ENCODE measurements around the gene SLC35E1.
A peak's percentile ranks its signal among the peaks of the same experiment; 100 is the strongest.
"Not testable (repeated sequence)": the region's sequence is repeated elsewhere in the genome, so short reads cannot be mapped to it uniquely, and the experiment has no call there.

SLC35E1 gene

DNA sequence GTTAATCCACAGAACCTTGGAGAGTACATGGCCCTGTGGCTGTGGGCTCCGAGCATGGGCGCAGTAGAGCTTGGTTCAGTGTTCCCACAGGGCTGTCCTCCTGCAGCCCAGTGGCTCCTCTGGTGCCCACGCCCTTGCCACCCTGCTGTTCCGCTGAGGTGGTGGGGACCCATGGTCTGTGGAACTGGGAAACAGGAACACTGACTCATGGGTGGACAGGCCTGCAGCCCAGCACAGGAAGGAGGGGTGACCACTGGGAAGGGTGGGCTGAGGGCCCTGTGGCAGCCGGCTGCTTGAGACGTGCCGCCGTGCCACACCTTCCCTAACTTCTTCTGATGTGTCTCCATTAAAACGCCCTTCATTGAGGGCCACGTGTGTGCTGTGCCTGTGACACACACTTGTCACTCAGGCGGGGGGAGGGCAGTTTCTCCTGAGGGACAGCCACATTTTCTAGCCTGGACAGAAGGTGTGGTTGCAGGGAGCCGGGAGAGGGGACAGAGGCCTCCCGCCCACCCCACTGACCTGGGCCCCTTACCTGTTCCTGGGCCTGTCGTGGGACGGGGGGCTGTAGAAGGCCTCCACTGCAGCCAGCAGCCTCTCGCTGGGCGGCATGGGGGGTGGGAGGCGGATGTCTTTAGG lies 51.1 kb downstream of the SLC35E1 start:
- DNase-seq (ENCODE audit: low read depth), result no peak

DNA sequence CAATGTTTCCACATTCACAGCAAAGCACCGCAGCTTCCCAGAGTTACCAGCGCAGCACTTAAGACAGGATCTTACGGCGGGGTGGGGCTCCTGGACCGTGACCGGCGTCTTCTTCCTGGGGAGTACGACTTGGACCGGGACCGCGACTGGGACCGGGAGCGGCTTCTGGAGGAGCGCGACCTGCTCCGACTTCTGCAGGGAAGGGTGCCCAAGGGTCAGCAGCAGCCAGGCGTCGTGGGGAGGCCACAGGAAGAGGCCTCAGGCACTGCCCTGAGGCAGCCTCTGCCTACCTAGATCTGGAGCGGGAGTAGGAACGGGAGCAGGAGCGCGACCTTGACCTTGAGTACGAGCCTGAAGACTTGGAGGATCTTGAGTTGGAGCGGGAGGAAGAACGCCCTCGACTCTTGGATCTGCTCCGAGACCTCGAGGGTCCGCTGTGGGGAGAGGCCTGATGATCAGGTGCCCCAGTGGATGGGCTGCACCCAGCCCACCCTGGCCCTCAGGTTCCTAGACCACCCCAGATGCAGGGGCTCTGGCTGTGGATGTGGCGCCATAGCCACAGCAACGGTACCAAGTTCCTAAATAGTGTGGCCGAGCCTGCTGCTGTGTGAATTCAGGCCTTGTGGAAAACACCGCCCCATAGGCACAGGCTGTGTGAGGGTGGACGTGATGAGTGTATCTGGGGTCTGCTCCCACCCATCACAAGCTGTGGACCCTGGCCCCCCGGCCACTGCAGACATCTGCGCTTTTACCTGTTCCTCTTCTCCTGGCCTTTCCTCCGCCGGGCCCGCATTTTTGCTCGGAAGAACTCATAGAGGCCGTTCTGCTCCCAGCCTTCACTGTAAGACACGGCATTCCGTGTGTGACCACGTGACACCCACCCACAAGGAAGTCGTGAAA lies 51.9 kb downstream of the SLC35E1 start:
- no peak for DNase-seq (ENCODE audit: low read depth)

DNA sequence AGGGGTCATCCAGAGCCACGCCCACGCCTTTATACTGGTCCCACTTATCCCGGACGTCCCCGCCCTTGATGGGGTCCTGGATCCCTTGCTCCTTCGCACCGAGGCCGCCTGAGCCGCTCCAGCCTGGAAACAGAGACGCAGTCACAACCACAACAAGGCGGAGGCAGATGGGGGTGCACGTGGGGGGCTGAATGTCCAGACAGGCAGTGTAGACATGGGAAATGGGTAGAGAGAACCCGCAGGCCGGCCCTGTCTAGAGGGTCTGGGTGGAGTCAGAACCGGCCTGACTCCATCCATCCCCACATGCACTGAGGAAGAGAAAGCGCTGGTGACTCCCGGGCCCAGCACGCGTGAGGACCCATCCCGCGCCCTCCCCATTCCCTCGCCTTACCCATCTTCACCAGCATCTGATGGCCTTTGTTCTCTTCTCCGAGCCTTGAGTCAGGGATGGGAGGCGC lies 53.0 kb downstream of the SLC35E1 start:
- DNase-seq (ENCODE audit: low read depth), result no peak

DNA sequence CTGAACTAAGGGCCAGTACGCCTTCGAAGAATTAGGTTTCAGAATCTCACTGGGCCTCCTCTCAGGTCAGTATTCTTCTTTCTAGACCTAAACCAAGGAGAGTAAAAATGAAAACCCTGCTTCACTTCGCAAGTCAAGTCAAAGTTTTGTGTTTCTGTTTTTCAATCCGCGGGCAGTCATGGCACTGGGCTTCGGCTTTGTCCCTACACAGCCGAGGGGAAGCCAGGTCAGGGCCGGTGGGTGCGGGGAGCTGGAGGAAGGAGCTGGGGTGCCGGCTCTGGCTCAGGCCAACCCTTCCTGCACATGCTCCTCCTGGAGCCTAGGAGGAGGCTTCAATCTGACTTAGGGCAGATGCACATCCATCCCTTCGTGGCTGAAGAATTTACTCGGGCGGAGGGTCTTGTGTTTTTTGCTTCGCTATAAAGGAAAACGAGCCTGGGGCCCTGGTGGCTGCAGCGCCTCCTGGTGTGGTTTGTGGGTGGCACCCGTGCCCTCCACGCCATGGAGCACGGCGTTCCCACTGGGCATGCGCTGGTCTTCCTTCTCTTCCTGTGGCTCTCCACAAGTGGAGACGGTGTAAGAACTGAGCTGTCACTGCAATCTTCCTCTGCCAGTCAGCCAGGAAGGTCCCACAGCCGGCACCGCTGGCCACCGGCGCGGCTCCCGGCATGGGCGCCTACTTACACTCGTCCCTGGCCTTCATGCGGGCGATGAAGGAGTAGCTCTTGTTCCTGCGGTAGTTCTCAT lies 53.6 kb downstream of the SLC35E1 start:
- no peak for DNase-seq (ENCODE audit: low read depth)

DNA sequence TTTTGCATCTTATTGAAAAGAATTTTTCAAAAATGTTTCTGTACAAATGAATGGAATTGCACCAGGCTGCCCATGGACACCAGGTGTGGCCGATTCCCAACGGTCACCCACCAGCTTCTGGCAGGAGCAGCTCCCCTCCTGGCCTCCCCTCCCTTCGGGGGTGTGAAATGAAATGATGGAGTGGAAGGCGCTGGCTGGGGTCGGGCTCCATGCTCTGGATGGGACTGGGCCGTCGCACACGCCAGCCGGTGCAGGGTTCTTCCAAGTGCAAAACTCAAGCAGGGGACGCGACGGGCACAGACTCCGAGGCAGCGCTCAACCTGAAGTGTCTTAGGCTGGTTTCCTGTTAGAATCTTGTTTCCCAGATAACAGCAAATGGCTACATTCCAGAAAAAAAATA lies 54.2 kb downstream of the SLC35E1 start:
- no peak for DNase-seq (ENCODE audit: low read depth)

DNA sequence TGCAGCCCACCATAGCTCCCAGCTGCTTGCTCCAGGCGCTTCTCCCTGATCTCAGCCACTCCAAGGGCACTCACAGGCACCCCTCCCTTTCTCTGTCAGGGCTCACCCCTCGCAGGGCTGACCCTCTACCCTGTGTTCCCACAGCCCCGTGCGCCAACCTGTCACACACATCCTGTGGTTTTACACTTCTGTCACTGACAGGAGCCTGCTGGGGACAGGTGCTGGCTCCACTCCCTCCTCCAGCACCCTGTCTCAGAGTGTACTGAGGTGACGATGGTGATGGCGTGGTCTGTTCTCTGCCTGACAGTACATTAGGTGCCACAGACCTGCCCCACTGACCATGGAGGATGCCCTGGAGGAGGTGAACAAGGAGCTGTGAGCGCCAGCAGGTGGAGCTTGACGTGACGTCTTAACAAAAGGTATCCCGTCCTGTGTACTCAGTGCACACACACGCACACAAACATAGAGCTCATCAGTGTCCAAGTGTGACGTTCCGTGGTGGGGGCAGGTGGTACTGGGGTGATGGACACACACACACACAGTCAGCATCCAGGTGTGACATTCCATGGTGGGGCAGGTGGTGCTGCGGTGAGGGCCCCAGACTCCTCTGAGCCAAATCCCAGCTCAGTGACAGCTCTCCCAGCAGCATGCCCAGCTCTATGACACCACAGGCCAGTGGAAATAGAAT lies 55.1 kb downstream of the SLC35E1 start:
- DNase-seq (ENCODE audit: low read depth), result no peak

DNA sequence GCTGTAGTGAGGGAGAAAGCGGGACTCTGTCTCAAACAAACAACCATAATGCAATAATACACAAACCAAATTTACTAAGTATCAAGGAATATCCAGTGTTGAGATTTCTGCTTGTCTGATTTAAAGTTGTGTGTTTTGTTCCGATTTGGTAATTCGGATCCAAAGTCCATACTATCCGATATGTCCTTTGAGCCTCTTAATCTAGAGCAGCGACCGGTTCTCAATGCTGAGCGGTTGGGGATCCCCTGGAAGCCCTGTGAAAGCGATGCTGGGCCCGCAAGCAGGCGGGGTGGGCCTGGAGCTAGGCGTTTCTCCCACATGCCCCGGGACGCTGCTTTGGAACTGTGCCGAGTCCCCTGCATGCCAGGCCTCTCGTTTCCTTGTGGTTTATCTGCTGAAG lies 55.8 kb downstream of the SLC35E1 start:
- DNase-seq (ENCODE audit: low read depth), result no peak

DNA sequence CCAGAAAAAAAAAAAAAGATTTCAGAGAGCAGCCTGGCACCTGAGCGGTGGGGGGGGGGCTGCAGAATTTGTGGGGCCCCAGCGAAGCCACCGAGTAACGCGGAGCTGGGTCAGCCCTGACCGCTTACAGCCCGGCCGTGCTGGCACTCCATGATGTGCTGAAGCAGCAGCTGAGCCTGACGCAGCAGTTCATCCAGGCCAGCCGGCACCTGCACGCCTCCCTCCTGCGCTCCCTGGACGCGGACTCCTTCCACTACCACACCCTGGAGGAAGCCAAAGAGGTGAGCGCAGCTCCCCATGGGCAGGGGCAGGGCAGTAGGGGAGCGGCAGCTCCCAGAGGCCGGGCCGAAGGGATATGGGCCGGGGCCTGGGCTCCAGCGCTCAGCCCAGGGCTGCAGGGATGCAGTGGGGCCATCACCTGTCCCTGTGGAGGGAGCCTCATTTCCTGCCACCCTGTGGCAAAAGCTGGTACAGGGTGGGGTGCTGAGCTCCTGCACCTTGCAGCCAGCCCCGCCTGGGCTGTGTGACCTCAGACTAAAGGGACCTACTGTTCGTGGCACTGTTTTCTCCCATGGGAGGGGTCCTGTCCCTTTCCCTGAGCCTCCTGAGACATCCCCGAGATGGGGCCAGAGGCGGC lies 57.7 kb downstream of the SLC35E1 start:
- DNase-seq (ENCODE audit: low read depth), result no peak

DNA sequence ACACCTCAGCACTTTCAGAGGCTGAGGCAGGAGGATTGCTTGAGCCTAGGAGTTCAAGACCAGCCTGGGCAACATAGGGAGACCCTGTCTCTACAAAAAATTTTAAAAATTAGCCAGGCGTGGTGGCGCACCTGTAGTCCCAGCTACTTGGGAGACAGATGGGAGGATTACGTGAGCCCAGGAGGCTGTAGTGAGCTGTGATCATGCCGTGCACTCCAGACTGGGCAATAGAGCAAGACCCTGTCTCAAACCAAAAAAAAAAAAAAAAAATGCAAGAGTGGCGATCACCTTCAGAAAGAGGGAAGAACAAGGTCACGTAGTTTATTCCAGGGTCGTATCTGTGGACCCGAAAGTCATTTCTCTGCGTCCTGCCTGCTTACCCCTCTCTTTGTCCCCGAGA lies 59.6 kb downstream of the SLC35E1 start:
- not testable (repeated sequence) for DNase-seq (ENCODE audit: low read depth)

DNA sequence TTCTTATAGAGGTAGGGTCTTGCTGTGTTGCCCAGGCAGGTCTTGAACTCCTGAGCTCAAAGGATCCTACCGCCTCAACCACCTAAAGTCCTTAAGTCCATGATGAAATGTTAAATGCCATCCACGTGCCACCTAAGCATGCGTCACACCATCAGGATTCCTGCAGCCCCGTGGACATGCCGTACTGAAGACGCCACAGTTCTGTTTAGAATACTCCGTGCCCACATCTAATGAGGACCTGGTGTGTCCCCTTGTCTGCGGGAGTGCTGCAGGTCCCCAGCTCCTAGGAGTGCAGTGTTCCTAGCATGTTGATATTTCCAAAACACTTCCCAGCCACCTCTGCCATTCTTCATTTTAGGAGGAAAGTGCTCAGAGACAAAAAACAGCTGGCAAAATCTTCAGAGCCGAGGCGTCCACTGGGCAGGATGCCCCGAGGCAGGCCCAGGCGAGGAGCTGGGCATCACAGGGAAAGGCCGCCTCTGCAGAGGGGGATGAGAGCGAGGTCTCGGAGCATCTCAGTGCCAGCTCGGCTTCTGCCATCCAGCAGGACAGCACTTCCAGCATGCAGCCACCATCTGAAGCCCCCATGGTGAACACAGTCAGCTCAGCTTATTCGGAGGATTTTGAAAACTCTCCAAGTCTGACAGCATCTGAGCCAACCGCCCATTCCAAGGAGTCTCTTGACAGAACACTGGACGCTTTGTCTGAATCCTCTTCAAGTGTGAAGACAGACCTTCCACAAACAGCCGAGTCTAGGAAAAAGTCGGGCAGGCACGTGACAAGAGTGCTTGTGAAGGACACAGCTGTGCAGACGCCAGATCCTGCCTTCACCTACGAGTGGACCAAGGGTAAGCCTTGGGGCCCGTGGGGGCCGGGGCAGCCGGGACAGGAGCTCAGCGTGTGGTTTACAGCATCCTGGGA lies 62.8 kb downstream of the SLC35E1 start:
- no peak for DNase-seq (ENCODE audit: low read depth)

DNA sequence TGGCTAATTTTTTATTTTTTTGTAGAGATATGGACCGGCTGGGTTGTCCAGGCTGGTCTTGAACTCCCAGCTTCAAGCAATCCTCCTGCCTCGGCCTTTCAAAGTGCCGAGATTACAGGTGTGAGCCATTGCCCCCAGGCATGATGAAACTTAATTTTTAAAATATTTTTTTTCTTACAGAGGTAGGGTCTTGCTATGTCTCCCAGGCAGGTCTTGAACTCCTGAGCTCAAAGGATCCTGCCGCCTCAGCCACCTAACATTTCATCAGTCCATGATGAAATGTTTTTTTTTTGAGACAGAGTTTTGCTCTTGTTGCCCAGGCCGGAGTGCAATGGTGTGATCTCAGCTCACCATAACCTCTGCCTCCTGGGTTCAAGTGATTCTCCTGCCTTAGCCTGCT lies 63.7 kb downstream of the SLC35E1 start:
- no peak for DNase-seq (ENCODE audit: low read depth)

DNA sequence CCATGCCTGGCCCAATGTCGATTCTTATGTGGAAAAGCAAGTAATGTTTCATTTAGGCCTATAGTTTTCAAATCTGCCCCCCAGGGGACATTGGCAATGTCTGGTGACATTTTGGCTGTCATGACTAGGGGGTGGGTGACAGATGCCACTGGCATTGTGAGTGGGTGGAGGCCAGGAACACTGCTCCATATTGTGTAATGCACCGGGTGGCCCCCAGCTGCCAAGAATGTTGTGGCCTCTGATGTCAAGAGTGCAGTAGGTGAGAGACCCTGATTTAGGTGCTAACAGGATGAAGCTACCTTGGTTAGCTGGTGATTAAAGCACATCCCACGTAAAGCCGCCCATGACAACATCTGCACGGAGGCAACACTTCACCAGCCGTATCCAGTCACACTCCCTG lies 65.3 kb downstream of the SLC35E1 start:
- DNase-seq (ENCODE audit: low read depth), result no peak

DNA sequence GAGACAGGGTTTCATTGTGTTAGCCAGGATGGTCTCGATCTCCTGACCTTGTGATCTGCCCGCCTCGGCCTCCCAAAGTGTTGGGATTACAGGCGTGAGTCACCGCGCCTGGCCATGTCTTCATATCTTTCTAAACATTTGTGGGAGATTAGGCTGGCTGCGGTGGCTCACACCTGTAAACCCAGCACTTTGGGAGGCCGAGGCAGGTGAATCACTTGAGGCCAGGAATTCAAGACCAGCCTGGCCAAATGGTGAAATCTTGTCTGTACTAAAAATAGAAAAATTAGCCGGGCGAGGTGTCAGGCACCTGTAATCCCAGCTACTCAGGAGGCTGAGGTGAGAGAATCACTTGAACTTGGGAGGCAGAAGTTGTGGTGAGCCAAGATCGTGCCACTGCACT lies 66.1 kb downstream of the SLC35E1 start:
- peak; percentile 19 for DNase-seq (ENCODE audit: low read depth)

DNA sequence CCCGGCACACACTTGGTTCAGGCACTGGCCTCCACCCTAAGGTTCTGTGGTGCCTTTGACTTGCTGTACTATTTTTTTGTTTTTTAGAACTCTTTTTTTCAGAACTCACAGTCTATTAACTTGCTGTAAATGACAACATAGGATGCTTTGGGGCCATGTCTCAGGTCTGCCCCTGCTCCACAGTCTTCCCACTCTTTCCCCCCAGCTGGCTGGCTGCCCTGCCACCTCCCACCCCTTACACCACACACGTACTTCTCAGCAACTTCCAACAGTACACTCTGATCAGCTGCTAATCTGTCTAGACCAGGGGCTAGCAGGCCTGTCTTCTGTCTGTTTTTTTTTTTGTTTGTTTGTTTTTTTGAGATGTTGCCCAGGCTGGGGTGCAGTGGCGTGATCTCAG lies 67.9 kb downstream of the SLC35E1 start:
- no peak for DNase-seq (ENCODE audit: low read depth)

Measured in amniotic epithelial cell (primary cell).